ENCODE data around the gene ZNF614.
"Not testable (repeated sequence)": the region's sequence is repeated elsewhere in the genome, so short reads cannot be mapped to it uniquely, and the experiment has no call there.

ZNF614 gene

GRCh38 chr19:51986309-51987291 lies 41.6 kb downstream of the ZNF614 start, which contains the start of gene ZNF350:
Gene ZNF350 (minus strand): TSS chr19:51986840. CDS start chr19:51974360, 12,480 bp downstream.
- DNase-seq, result peak; percentile 82 to 86

- no peak for DNase-seq
These were observed 44.8 kb downstream of the ZNF614 start for GRCh38 chr19:51983361-51983760.

- not testable (repeated sequence) for DNase-seq
These were observed 47.3 kb downstream of the ZNF614 start for GRCh38 chr19:51980926-51981325.

GRCh38 chr19:51980116-51980736 lies 48.0 kb downstream of the ZNF614 start:
- no peak for DNase-seq

- no peak for DNase-seq
These were observed 49.3 kb downstream of the ZNF614 start for GRCh38 chr19:51978882-51979281.

- no peak for DNase-seq
These were observed 50.8 kb downstream of the ZNF614 start for GRCh38 chr19:51977346-51977745.

GRCh38 chr19:51976852-51977251 lies 51.3 kb downstream of the ZNF614 start:
- no peak for DNase-seq

- not testable (repeated sequence) for DNase-seq
These were observed 52.4 kb downstream of the ZNF614 start for GRCh38 chr19:51975787-51976186.

GRCh38 chr19:51971624-51972023 lies 56.6 kb downstream of the ZNF614 start:
- DNase-seq, result peak in 1 of 2 experiments; percentile 13

- no peak for DNase-seq
These were observed 57.5 kb downstream of the ZNF614 start for GRCh38 chr19:51970718-51971117.

GRCh38 chr19:51965583-51965982 lies 62.6 kb downstream of the ZNF614 start:
- DNase-seq, result no peak
